ENCODE data around the gene BTBD16. TPM values are rescaled to one million over a fixed set of nuclear protein-coding genes. Genes with fewer than 3 reads are reported as not detected.

The BTBD16 gene
- total RNA-seq, 1 experiment from 2014 or later, result not detected

DNA sequence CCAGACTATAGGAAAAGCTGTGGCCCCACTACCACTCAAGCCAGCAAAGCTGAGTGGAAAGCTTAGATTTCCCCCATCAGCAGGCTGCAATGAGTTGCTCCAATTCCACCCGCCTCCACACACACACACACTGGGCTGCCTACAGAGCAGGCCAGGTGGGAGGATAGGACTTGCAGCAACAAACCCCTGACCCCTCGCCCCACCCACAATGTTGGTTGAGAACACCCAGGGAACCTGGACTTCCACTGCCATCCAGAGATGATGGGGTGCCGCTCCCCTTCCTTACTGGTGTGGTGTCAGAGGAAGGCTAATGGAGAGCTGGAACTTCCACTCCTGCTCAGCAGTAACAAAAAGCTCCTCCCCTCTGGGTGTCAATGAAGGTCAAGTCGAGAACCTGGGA is 86.6 kb downstream of the BTBD16 start:
- H3K27me3 Mint-ChIP-seq (ENCODE audit: low read depth), result peaks cover 4% of the 10 kb centered on the region
- Histone ChIP-seq H2AK5ac (ENCODE audit: insufficient read length, low read length) (no peak overlapping the region), H3K23ac (ENCODE audit: insufficient read length, low read depth, low read length) (no peak overlapping the region), H3K4me1 (ENCODE audit: insufficient read depth, low read length) (no peaks in the 10 kb centered on the region; the same call in 1 of the 2 replicates), H3K4ac (ENCODE audit: low read depth, low read length) (no peak overlapping the region), H3K18ac (ENCODE audit: insufficient read length, low read depth, low read length) (no peak overlapping the region), H2BK120ac (ENCODE audit: low read depth, low read length, poor library complexity, severe bottlenecking) (no peak overlapping the region), H3K79me1 (ENCODE audit: insufficient read depth, low read depth, low read length, poor library complexity, severe bottlenecking) (no peaks in the 10 kb centered on the region), H3K27ac (ENCODE audit: insufficient read length, low read depth, low read length) (no peak overlapping the region), H4K20me1 (ENCODE audit: control insufficient read depth, insufficient read depth, insufficient read length) (no peaks in the 10 kb centered on the region), H2BK15ac (ENCODE audit: low read depth, low read length) (no peak overlapping the region), H3K23me2 (ENCODE audit: insufficient read length, low read depth, low read length, poor library complexity, severe bottlenecking) (no peaks in the 10 kb centered on the region), H3K79me2 (ENCODE audit: insufficient read depth, low read length) (no peaks in the 10 kb centered on the region), H2BK5ac (ENCODE audit: insufficient read length, low read length) (no peak overlapping the region), H3K9me3 (ENCODE audit: control insufficient read depth, low read depth, low read length) (no peaks in the 10 kb centered on the region), H3K56ac (ENCODE audit: insufficient read length, low read depth, low read length) (no peak overlapping the region), H2BK12ac (ENCODE audit: insufficient read length, low read depth, low read length) (no peak overlapping the region), H2AFZ (ENCODE audit: low read length) (no peak overlapping the region), H4K91ac (ENCODE audit: insufficient read length, low read depth, low read length) (no peak overlapping the region), H3K14ac (ENCODE audit: insufficient read depth, low read length) (no peak overlapping the region), H3K9ac (ENCODE audit: extremely low read depth, insufficient read length, low read length) (no peak overlapping the region), H3K4me2 (ENCODE audit: insufficient read depth, insufficient read length, low read length) (no peak overlapping the region), H4K8ac (replicated peaks; ENCODE audit: insufficient read length, low read depth, low read length) (no peak overlapping the region), H3T11ph (ENCODE audit: low read length) (no peak overlapping the region), H3K27me3 (ENCODE audit: insufficient read depth, low read length) (no peaks in the 10 kb centered on the region), H4K5ac (ENCODE audit: insufficient read length, low read depth, low read length) (no peak overlapping the region), H2BK20ac (ENCODE audit: low read depth, low read length, poor library complexity, severe bottlenecking) (no peak overlapping the region)
- peaks cover 0 to 13% (median 2%) of the 10 kb centered on the region in 3 experiments; a peak in 5 of 7 replicates for H3K36me3 Mint-ChIP-seq (ENCODE audit: insufficient read depth in 1 of 3, low read depth in 3 of 3)
- TF ChIP-seq, protein P1, sequence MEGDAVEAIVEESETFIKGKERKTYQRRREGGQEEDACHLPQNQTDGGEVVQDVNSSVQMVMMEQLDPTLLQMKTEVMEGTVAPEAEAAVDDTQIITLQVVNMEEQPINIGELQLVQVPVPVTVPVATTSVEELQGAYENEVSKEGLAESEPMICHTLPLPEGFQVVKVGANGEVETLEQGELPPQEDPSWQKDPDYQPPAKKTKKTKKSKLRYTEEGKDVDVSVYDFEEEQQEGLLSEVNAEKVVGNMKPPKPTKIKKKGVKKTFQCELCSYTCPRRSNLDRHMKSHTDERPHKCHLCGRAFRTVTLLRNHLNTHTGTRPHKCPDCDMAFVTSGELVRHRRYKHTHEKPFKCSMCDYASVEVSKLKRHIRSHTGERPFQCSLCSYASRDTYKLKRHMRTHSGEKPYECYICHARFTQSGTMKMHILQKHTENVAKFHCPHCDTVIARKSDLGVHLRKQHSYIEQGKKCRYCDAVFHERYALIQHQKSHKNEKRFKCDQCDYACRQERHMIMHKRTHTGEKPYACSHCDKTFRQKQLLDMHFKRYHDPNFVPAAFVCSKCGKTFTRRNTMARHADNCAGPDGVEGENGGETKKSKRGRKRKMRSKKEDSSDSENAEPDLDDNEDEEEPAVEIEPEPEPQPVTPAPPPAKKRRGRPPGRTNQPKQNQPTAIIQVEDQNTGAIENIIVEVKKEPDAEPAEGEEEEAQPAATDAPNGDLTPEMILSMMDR (conservative IDR thresholded peaks at IDR 0.05), result no peak
- WGBS (ENCODE audit: extremely low coverage, insufficient read length, low lambda C conversion rate), result no CpG with 5 or more reads among the region's 4 CpGs
- H3K9me3 Mint-ChIP-seq, result peaks cover 14 to 15% of the 10 kb centered on the region in 2 experiments
- H3K27ac Mint-ChIP-seq, result no peak overlapping the region; a peak in 1 of 7 replicates
- DNase-seq, result no peak
- peaks cover 7 to 8% of the 10 kb centered on the region in 2 experiments for H3K4me1 Mint-ChIP-seq
- H3K4me3 Mint-ChIP-seq, result no peak overlapping the region
